ENCODE measurements around the gene SLC25A1.
"Not testable (repeated sequence)": the region's sequence is repeated elsewhere in the genome, so short reads cannot be mapped to it uniquely, and the experiment has no call there.

SLC25A1 gene

GRCh38 chr22:19158649-19159048 lies 19.9 kb downstream of the SLC25A1 start:
- DNase-seq, result not testable (repeated sequence)

GRCh38 chr22:19156109-19156508 lies 22.4 kb downstream of the SLC25A1 start:
- DNase-seq, result not testable (repeated sequence)

GRCh38 chr22:19152942-19153883 lies 25.3 kb downstream of the SLC25A1 start:
- DNase-seq, result no peak

- no peak for DNase-seq
These were observed 27.0 kb downstream of the SLC25A1 start for GRCh38 chr22:19151329-19152191.

GRCh38 chr22:19150482-19151328 lies 27.8 kb downstream of the SLC25A1 start:
- DNase-seq, result no peak

GRCh38 chr22:19149991-19150390 lies 28.5 kb downstream of the SLC25A1 start, which contains the start of gene GSC2:
Gene GSC2 (minus strand): TSS chr22:19150292. CDS start chr22:19150283, 9 bp downstream.
- DNase-seq, result no peak

GRCh38 chr22:19149047-19149883 lies 29.3 kb downstream of the SLC25A1 start:
- DNase-seq, result no peak

- DNase-seq, result no peak
These were observed 30.0 kb downstream of the SLC25A1 start for GRCh38 chr22:19148417-19149046.

GRCh38 chr22:19147195-19147780 lies 31.2 kb downstream of the SLC25A1 start:
- DNase-seq, result no peak

GRCh38 chr22:19146215-19146968 lies 32.1 kb downstream of the SLC25A1 start:
- DNase-seq, result no peak

- no peak for DNase-seq
These were observed 34.6 kb downstream of the SLC25A1 start for GRCh38 chr22:19143967-19144400.

GRCh38 chr22:19143212-19143611 lies 35.3 kb downstream of the SLC25A1 start:
- no peak for DNase-seq

GRCh38 chr22:19142394-19142793 lies 36.1 kb downstream of the SLC25A1 start:
- no peak for DNase-seq

- no peak for DNase-seq
These were observed 38.6 kb downstream of the SLC25A1 start for GRCh38 chr22:19139974-19140373.

GRCh38 chr22:19139001-19139356 lies 39.6 kb downstream of the SLC25A1 start:
- DNase-seq, result no peak

- no peak for DNase-seq
These were observed 40.1 kb downstream of the SLC25A1 start for GRCh38 chr22:19138217-19139000.

- DNase-seq, result no peak
These were observed 40.9 kb downstream of the SLC25A1 start for GRCh38 chr22:19137384-19138216.

- no peak for DNase-seq
These were observed 41.6 kb downstream of the SLC25A1 start for GRCh38 chr22:19136915-19137314.
